ENCODE data around the gene DKKL1.

- TF ChIP-seq, protein P1, sequence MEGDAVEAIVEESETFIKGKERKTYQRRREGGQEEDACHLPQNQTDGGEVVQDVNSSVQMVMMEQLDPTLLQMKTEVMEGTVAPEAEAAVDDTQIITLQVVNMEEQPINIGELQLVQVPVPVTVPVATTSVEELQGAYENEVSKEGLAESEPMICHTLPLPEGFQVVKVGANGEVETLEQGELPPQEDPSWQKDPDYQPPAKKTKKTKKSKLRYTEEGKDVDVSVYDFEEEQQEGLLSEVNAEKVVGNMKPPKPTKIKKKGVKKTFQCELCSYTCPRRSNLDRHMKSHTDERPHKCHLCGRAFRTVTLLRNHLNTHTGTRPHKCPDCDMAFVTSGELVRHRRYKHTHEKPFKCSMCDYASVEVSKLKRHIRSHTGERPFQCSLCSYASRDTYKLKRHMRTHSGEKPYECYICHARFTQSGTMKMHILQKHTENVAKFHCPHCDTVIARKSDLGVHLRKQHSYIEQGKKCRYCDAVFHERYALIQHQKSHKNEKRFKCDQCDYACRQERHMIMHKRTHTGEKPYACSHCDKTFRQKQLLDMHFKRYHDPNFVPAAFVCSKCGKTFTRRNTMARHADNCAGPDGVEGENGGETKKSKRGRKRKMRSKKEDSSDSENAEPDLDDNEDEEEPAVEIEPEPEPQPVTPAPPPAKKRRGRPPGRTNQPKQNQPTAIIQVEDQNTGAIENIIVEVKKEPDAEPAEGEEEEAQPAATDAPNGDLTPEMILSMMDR (IDR thresholded peaks at IDR 0.05): no peak
- no peak for TF ChIP-seq ELF1 (IDR thresholded peaks at IDR 0.05)
Measured at GRCh38 chr19:49315111-49315510, 48.6 kb upstream of the DKKL1 start.

Data from SK-N-SH (cell line).